Stimulated activated CD4-positive, alpha-beta T cell treated with anti-CD3 and anti-CD28 coated beads, Interleukin-2, amount 100 ng/mL, for 48 hours (primary cell): ENCODE results near the gene CBFA2T3.
A peak's percentile ranks its signal among the peaks of the same experiment; 100 is the strongest.
"Not testable (repeated sequence)": the region's sequence is repeated elsewhere in the genome, so short reads cannot be mapped to it uniquely, and the experiment has no call there.

ENCODE experiments used
- DNase-seq, 2 donors: peaks; one replicate each; pipeline ENCODE4 v3.0.0-alpha.2; 2020

Gene CBFA2T3

DNA sequence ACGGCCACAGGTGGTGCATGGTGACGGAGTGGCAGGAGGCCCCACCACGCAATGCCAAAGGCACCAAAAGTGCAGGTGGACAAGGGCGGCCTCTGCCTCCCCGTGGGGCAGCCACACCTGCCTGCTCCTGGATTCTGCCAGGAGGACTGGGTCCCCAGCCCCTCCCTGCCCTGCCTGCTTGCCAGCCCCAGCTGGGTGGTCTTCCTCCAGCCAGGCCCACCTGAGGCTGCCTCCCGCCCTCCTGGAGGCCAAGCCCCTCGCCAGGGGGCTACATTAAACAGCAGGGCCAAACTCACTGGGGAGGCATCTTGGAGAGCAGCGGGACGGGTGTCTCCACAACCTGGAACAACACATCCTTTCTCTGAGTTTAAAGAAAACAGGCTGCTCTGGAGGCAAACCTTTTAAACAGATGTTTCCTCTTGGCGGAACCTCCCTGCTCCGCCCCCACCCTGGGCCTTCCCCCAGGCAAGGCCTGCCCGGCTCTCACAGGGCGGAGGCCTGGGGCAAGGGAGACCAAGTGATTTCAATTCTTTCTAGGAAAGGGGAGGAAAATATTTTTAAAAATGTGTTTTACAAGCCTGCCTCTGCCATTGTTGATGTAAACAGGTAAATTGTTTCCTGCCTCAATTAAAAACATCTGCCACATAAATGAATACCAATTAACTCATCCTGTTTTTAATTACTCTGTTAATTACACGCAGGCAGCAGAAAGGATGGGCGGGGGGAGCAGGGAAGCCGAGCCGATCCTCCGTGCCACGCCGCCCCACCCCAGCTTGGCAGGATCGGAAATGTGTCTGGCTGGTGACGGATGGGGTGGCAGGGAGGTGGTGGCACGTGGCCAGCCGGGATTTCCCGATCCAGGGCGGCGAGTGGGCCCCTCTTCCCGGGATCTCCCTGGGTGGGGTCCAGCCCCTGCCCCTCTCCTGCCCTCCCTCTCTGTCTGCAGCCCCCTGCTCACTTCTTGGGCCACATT, 56.1 kb downstream of the CBFA2T3 start:
- DNase-seq, result no peak

- no peak for DNase-seq
These were observed 57.1 kb downstream of the CBFA2T3 start for GRCh38 chr16:88919936-88920335.

GRCh38 chr16:88918896-88919295, 58.1 kb downstream of the CBFA2T3 start:
- not testable (repeated sequence) for DNase-seq

GRCh38 chr16:88917915-88918627, 58.9 kb downstream of the CBFA2T3 start:
- no peak for DNase-seq

- no peak for DNase-seq
These were observed 59.7 kb downstream of the CBFA2T3 start for GRCh38 chr16:88917146-88917914.

DNA sequence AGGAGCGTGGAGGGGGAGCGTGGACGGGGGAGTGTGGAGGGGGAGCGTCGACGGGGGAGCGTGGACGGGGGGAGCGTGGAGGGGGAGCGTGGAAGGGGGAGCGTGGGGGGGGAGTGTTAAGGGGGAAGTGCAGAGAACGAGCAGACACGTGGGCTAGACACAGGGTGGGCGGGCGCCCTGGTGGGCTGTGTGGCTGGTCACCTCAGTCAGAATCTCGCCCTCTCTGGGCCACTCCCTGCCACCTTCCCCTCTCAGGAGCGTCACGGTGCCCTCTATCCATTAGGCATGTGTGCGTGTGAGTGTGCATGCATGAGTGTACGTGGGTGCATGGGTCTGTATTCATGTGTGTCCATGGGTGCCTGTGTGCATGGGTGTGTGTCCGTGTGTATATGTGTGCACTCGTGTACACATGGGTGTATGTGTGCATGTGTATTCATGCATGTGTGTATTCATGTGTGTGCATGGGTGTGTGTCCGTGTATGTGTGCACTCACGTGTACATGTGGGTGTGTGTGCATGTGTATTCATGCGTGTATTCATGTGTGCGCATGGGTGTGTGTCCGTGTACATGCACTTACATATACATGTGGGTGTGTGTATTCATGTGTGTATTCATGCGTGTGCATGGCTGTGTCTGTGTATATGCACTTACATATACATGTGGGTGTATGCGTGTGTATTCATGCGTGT, 61.2 kb downstream of the CBFA2T3 start:
- no peak for DNase-seq

GRCh38 chr16:88914750-88915368, 62.1 kb downstream of the CBFA2T3 start:
- DNase-seq, result no peak

GRCh38 chr16:88913870-88914269, 63.1 kb downstream of the CBFA2T3 start:
- no peak for DNase-seq

GRCh38 chr16:88913001-88913612, 63.9 kb downstream of the CBFA2T3 start:
- DNase-seq, result no peak

DNA sequence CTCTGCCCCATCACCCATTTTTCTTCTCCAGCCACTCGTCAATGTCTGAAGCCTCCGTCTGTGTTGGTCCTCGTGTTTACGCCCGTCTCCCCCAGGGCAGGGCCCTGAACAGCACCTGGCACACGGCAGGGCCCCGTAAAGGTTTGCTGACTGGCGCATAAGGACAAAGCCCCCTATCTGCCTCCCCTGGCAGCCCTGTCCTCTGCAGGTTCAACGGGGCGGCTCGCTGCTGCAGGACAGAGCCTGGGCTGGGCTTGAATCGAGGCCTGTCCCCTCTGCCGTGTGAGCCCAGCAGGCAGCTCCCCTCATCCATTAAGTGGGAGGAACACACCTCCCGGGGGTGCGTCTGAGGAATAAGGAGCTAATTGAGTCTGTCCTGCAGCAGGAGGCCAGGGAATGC, 64.5 kb downstream of the CBFA2T3 start:
- no peak for DNase-seq

- no peak for DNase-seq
These were observed 65.1 kb downstream of the CBFA2T3 start for GRCh38 chr16:88911946-88912310.

- DNase-seq, result no peak
These were observed 65.7 kb downstream of the CBFA2T3 start for GRCh38 chr16:88911136-88911945.

DNA sequence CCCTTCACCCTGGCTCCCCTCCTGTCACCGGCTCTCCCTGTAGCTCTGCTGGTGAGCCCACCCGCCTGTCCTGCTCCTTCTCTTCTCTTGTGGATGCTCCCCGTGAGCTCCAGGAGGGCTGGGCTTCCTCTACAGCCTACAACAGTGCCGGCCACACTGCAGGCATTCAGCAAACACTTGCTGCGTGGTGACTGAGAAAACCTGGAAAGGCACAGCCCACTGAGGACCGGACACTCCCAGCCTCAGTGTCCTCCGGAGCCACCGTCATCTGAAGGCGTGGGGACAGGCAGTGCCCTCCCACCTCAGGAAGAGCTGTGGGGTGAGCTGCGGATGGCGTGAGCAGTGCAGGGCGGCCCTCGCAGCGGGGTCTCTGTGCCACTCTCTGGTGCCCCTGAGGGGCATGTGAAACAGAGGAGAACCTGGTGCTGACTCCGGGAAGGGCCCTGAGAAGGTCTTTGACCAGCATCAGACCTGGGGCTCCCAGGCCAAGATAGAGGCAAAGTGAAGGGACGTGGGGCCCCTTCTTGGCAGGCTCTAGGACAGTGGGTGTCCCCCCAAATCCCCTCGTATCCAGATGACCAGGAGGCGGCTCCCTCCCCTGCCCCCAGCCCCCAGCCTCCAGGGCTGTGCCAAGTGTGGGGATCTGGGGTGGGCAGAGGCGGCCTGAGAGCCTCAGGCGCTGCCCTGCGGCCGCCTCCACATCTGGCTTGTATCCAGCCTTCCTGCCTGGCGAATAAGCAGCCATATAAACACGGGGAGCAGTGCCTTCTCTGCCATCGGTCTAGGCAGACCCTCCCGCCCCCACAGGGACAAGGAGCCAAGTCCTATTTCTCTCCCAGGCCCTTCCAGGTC, 66.5 kb downstream of the CBFA2T3 start:
- no peak for DNase-seq

DNA sequence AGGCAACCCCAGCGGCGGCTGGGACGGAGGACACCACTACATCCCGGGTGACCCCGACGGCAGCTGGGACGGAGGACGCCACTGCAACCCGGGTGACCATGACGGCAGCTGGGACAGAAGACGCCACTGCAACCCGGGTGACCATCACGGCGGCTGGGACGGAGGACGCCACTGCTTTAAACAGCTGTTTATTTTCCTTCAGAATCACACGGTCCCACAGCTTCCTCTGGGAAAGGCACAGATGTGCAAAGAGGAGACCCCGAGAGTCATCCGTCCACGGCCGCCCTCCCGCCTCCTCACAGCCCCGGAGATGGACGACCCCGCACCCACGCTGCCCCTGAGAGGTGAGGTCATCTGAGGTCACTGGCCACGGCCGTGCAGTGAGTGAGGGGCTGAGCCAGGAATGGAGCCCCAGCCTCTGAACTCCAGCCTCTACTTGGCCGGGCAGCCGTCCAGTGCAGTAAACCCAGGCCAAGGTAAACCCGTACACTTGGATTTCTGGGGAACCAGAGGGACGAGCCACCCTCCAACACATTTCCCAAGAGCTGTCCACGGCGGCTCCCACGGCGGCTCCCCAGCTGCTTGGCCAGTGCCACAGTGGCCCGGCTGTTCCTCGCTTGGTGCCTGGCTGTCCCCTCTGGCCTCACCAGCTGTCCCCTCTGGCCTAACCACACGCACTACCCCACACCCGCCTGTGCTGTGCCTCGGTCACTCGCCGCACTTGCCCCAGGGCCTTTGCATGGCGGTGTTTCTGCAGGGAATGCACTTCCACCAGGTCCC, 67.4 kb downstream of the CBFA2T3 start:
- no peak for DNase-seq

GRCh38 chr16:88908307-88908706, 68.7 kb downstream of the CBFA2T3 start:
- no peak for DNase-seq

- DNase-seq, result no peak
These were observed 69.2 kb downstream of the CBFA2T3 start for GRCh38 chr16:88907768-88908167.

- DNase-seq, result no peak
These were observed 70.4 kb downstream of the CBFA2T3 start for GRCh38 chr16:88906535-88907105.

DNA sequence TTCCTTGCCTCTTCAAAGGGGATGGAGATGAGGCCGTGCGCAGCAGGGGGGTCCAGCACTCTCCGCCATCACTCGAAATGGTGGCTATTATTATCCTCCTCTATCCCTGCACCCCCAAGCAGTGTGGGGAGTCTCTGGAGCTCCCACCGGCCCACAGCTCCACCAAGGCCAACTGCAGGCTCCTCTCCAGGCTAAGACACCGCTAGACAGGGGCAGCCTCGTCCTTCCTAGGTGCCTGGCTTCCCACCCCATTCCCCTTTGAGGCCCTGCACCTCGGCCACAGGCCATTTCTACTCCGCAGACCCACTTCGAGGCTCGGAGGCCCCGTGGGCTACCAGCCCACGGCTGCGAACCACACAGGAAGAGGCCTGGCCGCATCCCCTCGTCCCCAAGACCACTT, 71.0 kb downstream of the CBFA2T3 start:
- no peak for DNase-seq

DNA sequence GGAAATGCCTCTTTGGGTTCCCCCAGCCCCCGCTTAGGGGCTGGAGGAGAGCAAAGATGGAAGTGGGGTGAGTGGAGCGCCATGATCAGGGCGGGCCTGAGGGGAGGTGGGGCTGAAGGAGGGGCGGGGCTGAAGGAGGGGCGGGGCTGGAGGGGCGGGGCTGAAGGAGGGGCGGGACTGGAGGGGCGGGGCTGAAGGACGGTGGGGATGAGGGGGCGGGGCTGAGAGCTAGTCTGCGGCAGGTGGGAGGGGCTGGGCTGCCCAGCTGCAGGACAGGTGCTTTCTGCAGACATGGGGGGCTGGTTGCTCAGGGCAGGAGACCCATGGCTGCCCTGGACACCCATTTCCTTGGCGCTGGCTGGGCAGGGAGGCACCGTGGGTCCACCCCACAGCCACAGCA, 71.4 kb downstream of the CBFA2T3 start:
- peak in 1 of 2 donors; percentile 21 for DNase-seq
